Astrocyte (in vitro differentiated cells and primary cell): ENCODE data around the gene FBXO47. TPM values are rescaled to one million over a fixed set of nuclear protein-coding genes. Genes with fewer than 3 reads are reported as not detected.
A peak's percentile ranks its signal among the peaks of the same experiment; 100 is the strongest.

Experiments used
- DNase-seq: peaks from one replicate; pipeline ENCODE4 v3.0.0-alpha.2; 2010; ENCODE audit warnings: low read depth
- FAIRE-seq: peaks from 2 replicates; lab custom pipeline; 2011; peaks lifted over from hg19 to GRCh38; lab: Jason Lieb, UNC
- H2AFZ ChIP-seq: 2 replicates; pipeline ENCODE4 v1.6.0; 2012; ENCODE audit warnings: low read depth, low read length, inconsistent platforms
- H3K27ac ChIP-seq: 2 replicates; pipeline ENCODE4 v1.5.1; 2011; ENCODE audit warnings: low read depth, low read length, inconsistent platforms
- H3K27me3 ChIP-seq: 2 replicates; pipeline ENCODE4 v1.6.0; 2011; ENCODE audit warnings: low read length, inconsistent platforms; ENCODE audit not compliant: insufficient read depth
- H3K36me3 ChIP-seq: 2 replicates; pipeline ENCODE4 v1.5.1; 2011; ENCODE audit warnings: low read length, inconsistent platforms; ENCODE audit not compliant: insufficient read depth
- H3K4me1 ChIP-seq: 2 replicates; pipeline ENCODE4 v1.5.1; 2011; ENCODE audit warnings: low read length, inconsistent platforms; ENCODE audit not compliant: insufficient read depth
- H3K4me2 ChIP-seq: 2 replicates; pipeline ENCODE4 v1.6.0; 2012; ENCODE audit warnings: low read length, inconsistent platforms
- H3K4me3 ChIP-seq: 2 replicates; pipeline ENCODE4 v1.5.1; 2011; ENCODE audit warnings: low read depth, mild to moderate bottlenecking, low read length, inconsistent platforms; ENCODE audit not compliant: insufficient read depth
- H3K79me2 ChIP-seq: 2 replicates; pipeline ENCODE4 v1.6.0; 2012; ENCODE audit warnings: mild to moderate bottlenecking, low read length, inconsistent platforms; ENCODE audit not compliant: insufficient read depth
- H3K9ac ChIP-seq: 2 replicates; pipeline ENCODE4 v1.6.0; 2012; ENCODE audit warnings: mild to moderate bottlenecking, low read length, inconsistent platforms
- H3K9me3 ChIP-seq: 2 replicates; pipeline ENCODE4 v1.5.1; 2012; ENCODE audit warnings: low read depth, mild to moderate bottlenecking, low read length, inconsistent platforms; ENCODE audit not compliant: insufficient read depth
- H4K20me1 ChIP-seq: 2 replicates; pipeline ENCODE4 v1.6.0; 2012; ENCODE audit warnings: low read length, inconsistent platforms; ENCODE audit not compliant: insufficient read depth
- H3K27ac Mint-ChIP-seq: one replicate; pipeline ENCODE4 v1.8.0; 2021; ENCODE audit warnings: mild to moderate bottlenecking, mixed read lengths; ENCODE audit not compliant: unreplicated experiment
- H3K27me3 Mint-ChIP-seq: one replicate; pipeline ENCODE4 v1.8.0; 2021; ENCODE audit warnings: low read depth, mixed read lengths; ENCODE audit not compliant: unreplicated experiment
- H3K36me3 Mint-ChIP-seq: one replicate; pipeline ENCODE4 v1.8.0; 2021; ENCODE audit warnings: low read depth, mixed read lengths; ENCODE audit not compliant: unreplicated experiment
- H3K4me1 Mint-ChIP-seq: one replicate; pipeline ENCODE4 v1.8.0; 2021; ENCODE audit warnings: low read depth, mixed read lengths; ENCODE audit not compliant: unreplicated experiment
- H3K4me3 Mint-ChIP-seq: one replicate; pipeline ENCODE4 v1.8.0; 2021; ENCODE audit warnings: mild to moderate bottlenecking, moderate library complexity, mixed read lengths; ENCODE audit not compliant: unreplicated experiment
- H3K9me3 Mint-ChIP-seq: one replicate; pipeline ENCODE4 v1.8.0; 2021; ENCODE audit warnings: mild to moderate bottlenecking, mixed read lengths; ENCODE audit not compliant: unreplicated experiment
- EZH2 ChIP-seq: IDR thresholded peaks from 2 replicates; pipeline ENCODE4 v1.6.1; 2012; ENCODE audit warnings: mild to moderate bottlenecking, low read length, inconsistent platforms; ENCODE audit not compliant: insufficient read depth
- total RNA-seq: library from RNA; stranded (reverse); gene quantifications from 2 replicates; pipeline ENCODE4 v1.2.1, GENCODE V29; 2021
- TF ChIP-seq, protein P1 (sequence below): IDR thresholded peaks from 2 replicates; pipeline ENCODE4 v1.5.1; 2011; ENCODE audit warnings: low read depth, mild to moderate bottlenecking, inconsistent platforms, low read length, moderate library complexity; ENCODE audit not compliant: insufficient read depth

The FBXO47 gene
- total RNA-seq, 1 donor from 2014 or later = not detected

DNA sequence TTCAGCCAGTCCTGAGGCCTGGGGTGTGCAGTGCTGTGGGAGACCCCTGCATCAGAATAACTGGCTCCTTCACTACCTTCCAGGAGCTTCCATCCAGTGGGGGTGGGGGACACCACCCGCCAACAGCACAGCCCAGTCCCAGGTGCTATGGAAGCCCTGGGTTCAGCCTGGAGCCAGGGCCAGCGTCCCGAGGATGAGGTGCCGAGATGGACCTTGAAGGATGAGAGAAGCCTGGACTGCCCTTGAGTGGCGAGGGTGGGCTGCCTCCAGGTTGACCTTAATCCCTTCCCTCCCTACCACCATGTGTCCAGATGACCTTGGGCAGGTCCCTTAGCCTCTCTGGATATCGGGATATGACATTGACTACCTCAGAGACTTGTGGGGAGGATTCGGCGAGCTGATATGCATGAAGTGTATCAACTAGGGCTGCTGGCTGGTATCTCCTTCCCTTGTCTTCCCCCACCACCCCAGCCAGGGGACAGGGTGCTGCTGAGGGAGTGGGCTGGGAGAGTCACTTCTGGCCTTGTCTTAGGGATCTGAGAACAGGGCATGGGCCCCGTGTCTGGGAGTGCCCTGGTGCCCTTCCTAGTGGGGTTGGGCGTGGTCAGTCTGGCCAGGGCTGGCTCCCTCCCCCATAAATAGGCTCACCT is 56.0 kb downstream of the FBXO47 start:
- TF ChIP-seq EZH2 = no peak
- TF ChIP-seq, protein P1, sequence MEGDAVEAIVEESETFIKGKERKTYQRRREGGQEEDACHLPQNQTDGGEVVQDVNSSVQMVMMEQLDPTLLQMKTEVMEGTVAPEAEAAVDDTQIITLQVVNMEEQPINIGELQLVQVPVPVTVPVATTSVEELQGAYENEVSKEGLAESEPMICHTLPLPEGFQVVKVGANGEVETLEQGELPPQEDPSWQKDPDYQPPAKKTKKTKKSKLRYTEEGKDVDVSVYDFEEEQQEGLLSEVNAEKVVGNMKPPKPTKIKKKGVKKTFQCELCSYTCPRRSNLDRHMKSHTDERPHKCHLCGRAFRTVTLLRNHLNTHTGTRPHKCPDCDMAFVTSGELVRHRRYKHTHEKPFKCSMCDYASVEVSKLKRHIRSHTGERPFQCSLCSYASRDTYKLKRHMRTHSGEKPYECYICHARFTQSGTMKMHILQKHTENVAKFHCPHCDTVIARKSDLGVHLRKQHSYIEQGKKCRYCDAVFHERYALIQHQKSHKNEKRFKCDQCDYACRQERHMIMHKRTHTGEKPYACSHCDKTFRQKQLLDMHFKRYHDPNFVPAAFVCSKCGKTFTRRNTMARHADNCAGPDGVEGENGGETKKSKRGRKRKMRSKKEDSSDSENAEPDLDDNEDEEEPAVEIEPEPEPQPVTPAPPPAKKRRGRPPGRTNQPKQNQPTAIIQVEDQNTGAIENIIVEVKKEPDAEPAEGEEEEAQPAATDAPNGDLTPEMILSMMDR = no peak
- no peak overlapping the region for H2AFZ ChIP-seq
- Mint-ChIP-seq H3K27me3 (no peaks in the 10 kb centered on the region), H3K4me1 (peaks cover 14% of the 10 kb centered on the region), H3K9me3 (no peaks in the 10 kb centered on the region), H3K36me3 (peaks cover 17% of the 10 kb centered on the region), H3K27ac (no peak overlapping the region), H3K4me3 (no peak overlapping the region)
- no peak overlapping the region for H3K4me2 ChIP-seq
- peaks cover 74% of the 10 kb centered on the region for H3K79me2 ChIP-seq
- no peak overlapping the region for H3K9ac ChIP-seq
- no peak for FAIRE-seq
- H3K4me1 ChIP-seq = peaks cover 10% of the 10 kb centered on the region
- H3K4me3 ChIP-seq = no peak overlapping the region
- no peak overlapping the region for H3K27ac ChIP-seq
- H3K36me3 ChIP-seq = peaks cover 24% of the 10 kb centered on the region
- H4K20me1 ChIP-seq = peaks cover 95% of the 10 kb centered on the region
- no peaks in the 10 kb centered on the region for H3K27me3 ChIP-seq
- no peaks in the 10 kb centered on the region for H3K9me3 ChIP-seq
- DNase-seq = no peak

DNA sequence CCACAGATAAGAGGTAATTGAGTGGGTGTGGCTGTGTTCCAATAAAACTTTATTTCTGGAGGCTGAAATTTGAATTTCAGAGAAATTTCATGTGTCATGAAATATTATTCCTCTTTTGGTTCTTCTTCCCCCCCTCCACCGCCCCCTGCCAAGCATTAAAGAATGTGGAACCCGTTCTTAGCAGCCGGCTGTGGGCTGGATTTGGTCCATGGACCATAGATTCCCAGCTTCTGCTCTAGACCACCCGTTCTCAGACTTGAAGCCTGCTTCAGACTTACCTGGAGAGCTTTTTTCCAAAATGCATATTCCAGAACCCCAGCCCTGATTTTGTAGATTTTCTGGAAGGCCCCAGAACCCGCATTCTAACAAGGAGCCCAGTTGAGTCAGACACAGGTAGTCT is 56.9 kb downstream of the FBXO47 start:
- peak overlapping the region; percentile 85 for H3K27ac Mint-ChIP-seq
- FAIRE-seq (no peak), DNase-seq (no peak)
- Histone ChIP-seq H4K20me1 (peaks cover 95% of the 10 kb centered on the region), H3K36me3 (peaks cover 24% of the 10 kb centered on the region), H3K4me1 (peaks cover 13% of the 10 kb centered on the region), H3K4me2 (no peak overlapping the region), H3K79me2 (peaks cover 83% of the 10 kb centered on the region), H3K27ac (no peak overlapping the region), H3K4me3 (no peak overlapping the region), H3K27me3 (no peaks in the 10 kb centered on the region), H3K9me3 (no peaks in the 10 kb centered on the region), H3K9ac (no peak overlapping the region), H2AFZ (no peak overlapping the region)
- peaks cover 16% of the 10 kb centered on the region for H3K36me3 Mint-ChIP-seq
- no peaks in the 10 kb centered on the region for H3K9me3 Mint-ChIP-seq
- TF ChIP-seq, protein P1 = no peak
- TF ChIP-seq EZH2 = no peak
- no peaks in the 10 kb centered on the region for H3K27me3 Mint-ChIP-seq
- no peak overlapping the region for H3K4me3 Mint-ChIP-seq
- peaks cover 16% of the 10 kb centered on the region for H3K4me1 Mint-ChIP-seq

DNA sequence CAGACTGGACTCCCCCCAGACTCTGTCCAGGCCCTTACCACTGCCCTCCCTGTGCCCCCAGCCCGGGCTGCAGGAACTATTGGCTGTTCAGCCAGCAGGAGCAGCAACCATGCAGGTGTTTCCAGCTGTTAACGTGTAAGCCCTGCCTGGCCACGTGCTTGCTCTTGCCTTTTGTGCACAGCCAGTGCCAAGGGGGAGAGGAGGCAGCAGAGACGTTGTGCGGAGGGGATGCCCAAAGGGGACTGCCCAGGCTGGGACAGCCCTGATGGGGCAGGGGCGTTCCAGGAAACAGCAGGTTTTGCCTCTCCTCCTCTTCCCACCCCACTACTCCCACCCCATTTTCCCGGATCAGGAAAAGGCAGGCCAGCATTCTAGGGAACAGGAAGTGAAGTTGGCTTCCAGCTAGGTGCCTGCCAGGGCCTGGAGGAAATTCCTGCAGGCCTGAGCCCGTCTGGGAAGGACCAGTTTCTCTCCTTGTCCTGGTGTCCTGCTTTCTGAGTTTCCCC is 58.5 kb downstream of the FBXO47 start:
- no peaks in the 10 kb centered on the region for H3K27me3 Mint-ChIP-seq
- H3K4me3 ChIP-seq = no peak overlapping the region
- H3K36me3 Mint-ChIP-seq = peaks cover 19% of the 10 kb centered on the region
- H3K4me1 ChIP-seq = peaks cover 13% of the 10 kb centered on the region
- H3K27ac ChIP-seq = no peak overlapping the region
- no peak for TF ChIP-seq EZH2
- DNase-seq (no peak), FAIRE-seq (no peak)
- H3K9me3 Mint-ChIP-seq = no peaks in the 10 kb centered on the region
- peaks cover 30% of the 10 kb centered on the region for H3K36me3 ChIP-seq
- no peak overlapping the region for H2AFZ ChIP-seq
- H3K9ac ChIP-seq = no peak overlapping the region
- H3K79me2 ChIP-seq = peaks cover 92% of the 10 kb centered on the region
- H3K9me3 ChIP-seq = no peaks in the 10 kb centered on the region
- H3K4me3 Mint-ChIP-seq = no peak overlapping the region
- no peak overlapping the region for H3K27ac Mint-ChIP-seq
- H3K4me1 Mint-ChIP-seq = peaks cover 16% of the 10 kb centered on the region
- peaks cover 94% of the 10 kb centered on the region for H4K20me1 ChIP-seq
- no peaks in the 10 kb centered on the region for H3K27me3 ChIP-seq
- no peak overlapping the region for H3K4me2 ChIP-seq
